ENCODE measurements around the gene DCTN5. TPM values are rescaled to one million over a fixed set of nuclear protein-coding genes. Genes with fewer than 3 reads are reported as not detected.

The DCTN5 gene
- total RNA-seq, 1 donor from 2014 or later: 68.4 TPM

DNA sequence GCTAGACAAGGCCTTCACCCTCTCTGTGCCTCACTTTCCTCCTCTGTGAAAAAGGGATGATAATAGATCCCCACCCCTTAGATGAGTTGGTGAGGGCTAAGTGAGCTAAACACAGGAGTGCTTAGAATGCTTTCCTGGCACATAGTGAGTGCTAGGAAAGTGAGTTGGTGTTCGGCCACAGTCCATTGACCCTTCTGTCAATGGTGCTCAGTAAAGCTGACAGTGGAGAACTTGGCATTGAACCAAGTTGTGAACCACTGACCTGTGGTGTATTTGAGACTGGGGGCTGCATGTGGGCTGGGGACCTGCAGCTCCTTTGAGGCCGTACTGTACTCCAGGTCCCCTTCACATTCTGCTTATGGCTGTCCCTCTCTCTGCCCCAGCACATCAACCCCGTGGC lies 42.2 kb downstream of the DCTN5 start:
- H3K4me3 ChIP-seq (ENCODE audit: low read depth, low read length): no peak overlapping the region
- H3K36me3 ChIP-seq (ENCODE audit: control insufficient read depth, insufficient read depth, low read length): no peaks in the 10 kb centered on the region
- DNase-seq (ENCODE audit: low read depth): no peak
- H3K27me3 ChIP-seq (ENCODE audit: control insufficient read depth, insufficient read depth, low read length): no peaks in the 10 kb centered on the region
- TF ChIP-seq, protein P1, sequence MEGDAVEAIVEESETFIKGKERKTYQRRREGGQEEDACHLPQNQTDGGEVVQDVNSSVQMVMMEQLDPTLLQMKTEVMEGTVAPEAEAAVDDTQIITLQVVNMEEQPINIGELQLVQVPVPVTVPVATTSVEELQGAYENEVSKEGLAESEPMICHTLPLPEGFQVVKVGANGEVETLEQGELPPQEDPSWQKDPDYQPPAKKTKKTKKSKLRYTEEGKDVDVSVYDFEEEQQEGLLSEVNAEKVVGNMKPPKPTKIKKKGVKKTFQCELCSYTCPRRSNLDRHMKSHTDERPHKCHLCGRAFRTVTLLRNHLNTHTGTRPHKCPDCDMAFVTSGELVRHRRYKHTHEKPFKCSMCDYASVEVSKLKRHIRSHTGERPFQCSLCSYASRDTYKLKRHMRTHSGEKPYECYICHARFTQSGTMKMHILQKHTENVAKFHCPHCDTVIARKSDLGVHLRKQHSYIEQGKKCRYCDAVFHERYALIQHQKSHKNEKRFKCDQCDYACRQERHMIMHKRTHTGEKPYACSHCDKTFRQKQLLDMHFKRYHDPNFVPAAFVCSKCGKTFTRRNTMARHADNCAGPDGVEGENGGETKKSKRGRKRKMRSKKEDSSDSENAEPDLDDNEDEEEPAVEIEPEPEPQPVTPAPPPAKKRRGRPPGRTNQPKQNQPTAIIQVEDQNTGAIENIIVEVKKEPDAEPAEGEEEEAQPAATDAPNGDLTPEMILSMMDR (IDR thresholded peaks at IDR 0.05; ENCODE audit: insufficient read depth, low read length, poor library complexity, severe bottlenecking): no peak

DNA sequence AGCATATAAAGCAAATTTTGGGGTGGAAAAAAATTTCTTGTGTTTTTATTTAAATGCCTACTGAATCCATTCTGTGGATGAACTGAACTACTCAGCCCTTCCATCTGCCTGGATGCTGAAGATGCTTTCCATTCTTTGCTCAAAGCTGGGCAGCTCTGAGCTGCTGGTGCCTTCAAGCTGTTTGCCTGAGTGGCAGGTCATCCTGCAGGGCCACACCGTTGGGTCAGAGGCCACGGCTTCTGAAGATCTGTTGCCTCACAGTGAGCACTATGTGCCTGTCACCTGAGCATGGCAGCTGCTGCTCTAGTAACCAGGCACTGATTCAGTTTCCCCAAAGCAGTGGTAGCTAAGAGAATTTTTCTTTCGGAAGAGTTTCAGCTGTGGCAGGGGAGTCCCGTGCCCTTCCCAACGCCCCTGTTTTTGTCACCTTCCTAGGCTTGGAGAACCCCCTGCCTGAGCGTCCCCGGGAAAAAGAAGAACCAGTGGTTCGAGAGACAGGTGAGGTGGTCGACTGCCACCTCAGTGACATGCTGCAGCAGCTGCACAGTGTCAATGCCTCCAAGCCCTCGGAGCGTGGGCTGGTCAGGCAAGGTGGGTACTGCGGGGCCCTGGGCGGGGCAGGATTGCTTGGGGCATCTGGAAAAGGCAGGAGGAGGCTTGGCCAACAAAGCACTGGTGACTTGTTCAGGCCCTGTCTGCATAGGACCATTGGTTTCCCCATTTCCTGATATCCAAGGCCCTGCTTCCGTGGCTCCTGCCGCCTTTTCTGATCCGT lies 46.0 kb downstream of the DCTN5 start:
- no peak for DNase-seq (ENCODE audit: low read depth)
- TF ChIP-seq, protein P1 (IDR thresholded peaks at IDR 0.05; ENCODE audit: insufficient read depth, low read length, poor library complexity, severe bottlenecking): no peak
- H3K27me3 ChIP-seq (ENCODE audit: control insufficient read depth, insufficient read depth, low read length): no peaks in the 10 kb centered on the region
- H3K4me3 ChIP-seq (ENCODE audit: low read depth, low read length): no peak overlapping the region
- H3K36me3 ChIP-seq (ENCODE audit: control insufficient read depth, insufficient read depth, low read length): peaks cover 3% of the 10 kb centered on the region

DNA sequence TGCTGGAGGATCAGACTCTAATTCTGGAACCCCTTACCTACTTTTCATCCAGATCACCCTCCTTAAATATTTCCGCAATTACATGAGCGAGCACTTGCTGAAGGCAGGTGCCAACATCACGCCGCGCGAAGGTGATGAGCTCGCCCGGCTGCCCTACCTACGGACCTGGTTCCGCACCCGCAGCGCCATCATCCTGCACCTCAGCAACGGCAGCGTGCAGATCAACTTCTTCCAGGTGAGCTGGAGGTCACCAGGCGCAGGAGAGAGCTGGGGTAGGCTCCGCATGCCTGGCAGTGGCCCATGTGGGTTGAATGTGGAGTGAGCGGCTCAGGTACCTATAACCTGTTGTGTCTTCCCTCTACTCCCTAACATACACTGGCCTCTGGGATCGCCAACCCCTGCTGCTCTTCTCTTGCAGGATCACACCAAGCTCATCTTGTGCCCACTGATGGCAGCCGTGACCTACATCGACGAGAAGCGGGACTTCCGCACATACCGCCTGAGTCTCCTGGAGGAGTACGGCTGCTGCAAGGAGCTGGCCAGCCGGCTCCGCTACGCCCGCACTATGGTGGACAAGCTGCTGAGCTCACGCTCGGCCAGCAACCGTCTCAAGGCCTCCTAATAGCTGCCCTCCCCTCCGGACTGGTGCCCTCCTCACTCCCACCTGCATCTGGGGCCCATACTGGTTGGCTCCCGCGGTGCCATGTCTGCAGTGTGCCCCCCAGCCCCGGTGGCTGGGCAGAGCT lies 48.3 kb downstream of the DCTN5 start:
- DNase-seq (ENCODE audit: low read depth): no peak
- H3K4me3 ChIP-seq (ENCODE audit: low read depth, low read length): no peak overlapping the region
- peaks cover 3% of the 10 kb centered on the region for H3K36me3 ChIP-seq (ENCODE audit: control insufficient read depth, insufficient read depth, low read length)
- H3K27me3 ChIP-seq (ENCODE audit: control insufficient read depth, insufficient read depth, low read length): no peaks in the 10 kb centered on the region
- TF ChIP-seq, protein P1 (IDR thresholded peaks at IDR 0.05; ENCODE audit: insufficient read depth, low read length, poor library complexity, severe bottlenecking): no peak

DNA sequence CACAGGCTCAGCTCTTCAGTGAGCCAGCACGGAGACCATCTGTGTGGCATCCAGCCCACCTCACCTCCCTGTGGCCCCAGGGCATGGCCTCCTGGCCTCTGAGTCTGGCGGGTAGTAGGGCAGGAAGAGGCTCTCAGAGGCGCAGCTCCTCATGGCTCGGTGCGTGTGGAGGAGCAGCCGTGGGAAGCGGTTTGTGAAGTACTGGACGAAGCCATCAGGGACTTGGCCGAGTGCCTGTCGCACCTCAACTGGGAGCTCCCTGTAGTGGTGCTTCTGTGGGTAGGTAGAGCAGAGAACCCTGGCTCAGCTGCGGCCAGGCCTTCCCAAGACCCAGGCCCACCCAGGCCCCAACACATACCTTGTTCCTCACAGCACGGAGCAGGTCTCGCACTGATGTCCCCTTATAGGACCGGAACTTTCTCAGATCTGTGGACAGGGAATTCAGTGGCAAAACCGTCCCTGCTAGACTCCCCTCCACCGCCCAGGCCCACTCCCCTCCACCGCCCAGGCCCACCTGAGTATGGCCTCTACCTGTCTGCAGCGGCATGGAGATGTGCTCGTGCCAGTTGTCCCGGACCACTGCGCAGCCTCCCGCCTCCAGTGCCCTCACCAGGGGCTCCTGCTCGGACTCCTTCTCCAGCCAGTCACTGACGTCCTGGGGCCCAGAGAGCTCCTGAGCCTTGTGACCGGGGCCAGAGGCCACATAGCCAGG lies 49.7 kb downstream of the DCTN5 start:
- Histone ChIP-seq H3K36me3 (ENCODE audit: control insufficient read depth, insufficient read depth, low read length) (peaks cover 3% of the 10 kb centered on the region), H3K27me3 (ENCODE audit: control insufficient read depth, insufficient read depth, low read length) (no peaks in the 10 kb centered on the region), H3K4me3 (ENCODE audit: low read depth, low read length) (no peak overlapping the region)
- DNase-seq (ENCODE audit: low read depth): no peak
- TF ChIP-seq, protein P1 (IDR thresholded peaks at IDR 0.05; ENCODE audit: insufficient read depth, low read length, poor library complexity, severe bottlenecking): no peak

DNA sequence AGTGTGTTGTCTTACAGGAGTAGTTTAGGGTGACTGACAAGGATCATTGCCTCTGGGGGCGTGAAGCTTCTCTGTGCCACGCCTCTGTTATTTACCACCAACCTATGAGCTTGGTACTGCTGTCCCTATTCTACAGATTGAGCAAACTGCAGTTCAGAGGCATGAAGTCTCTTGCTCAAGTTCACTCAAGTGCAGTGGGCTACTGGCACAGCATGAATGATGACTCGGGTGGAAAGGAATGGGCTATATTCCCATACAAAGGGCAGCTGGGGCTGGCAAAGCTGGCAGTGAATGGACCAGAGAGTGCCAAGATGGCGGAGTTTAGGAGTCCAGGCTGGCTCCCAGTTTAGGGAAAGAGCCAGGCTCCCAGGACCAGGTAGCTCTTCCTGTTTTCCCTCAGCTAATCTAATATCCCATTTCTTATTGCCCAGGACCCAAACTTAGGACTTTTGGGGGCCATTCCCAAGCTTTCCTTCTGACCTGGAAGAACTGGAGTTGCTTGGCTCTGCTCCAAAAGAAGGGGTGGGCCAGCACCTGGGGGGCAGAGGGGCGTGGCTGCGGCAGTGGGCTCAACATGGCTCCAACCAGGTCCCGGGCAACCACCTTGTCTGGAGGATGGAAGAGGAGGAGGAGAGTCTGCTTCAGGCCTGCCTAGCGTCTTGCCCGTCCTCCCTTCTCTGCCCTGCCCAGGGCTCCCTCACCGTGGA lies 50.4 kb downstream of the DCTN5 start:
- TF ChIP-seq, protein P1 (IDR thresholded peaks at IDR 0.05; ENCODE audit: insufficient read depth, low read length, poor library complexity, severe bottlenecking): no peak
- peak; percentile 38 for DNase-seq (ENCODE audit: low read depth)
- peaks cover 3% of the 10 kb centered on the region for H3K36me3 ChIP-seq (ENCODE audit: control insufficient read depth, insufficient read depth, low read length)
- no peak overlapping the region for H3K4me3 ChIP-seq (ENCODE audit: low read depth, low read length)
- no peaks in the 10 kb centered on the region for H3K27me3 ChIP-seq (ENCODE audit: control insufficient read depth, insufficient read depth, low read length)
